Transverse colon (tissue), 4 donors: ENCODE data around the gene RHOA. TPM values are rescaled to one million over a fixed set of nuclear protein-coding genes. Genes with fewer than 3 reads are reported as not detected.
"Not testable (repeated sequence)": the region's sequence is repeated elsewhere in the genome, so short reads cannot be mapped to it uniquely, and the experiment has no call there.

Experiments used
- DNase-seq: peaks from one replicate; pipeline ENCODE4 v3.0.0-alpha.2; 2019
- H3K27ac ChIP-seq, 4 donors: fragments of 200-600 bp; sonication (generic); 2 replicates each; pipeline ENCODE4 v1.5.1; 2016 to 2018; ENCODE audit warnings: inconsistent platforms in 4 of 4
- H3K27me3 ChIP-seq: fragments of 200-600 bp; sonication (generic); 2 replicates; pipeline ENCODE4 v1.5.1; 2017; ENCODE audit warnings: inconsistent platforms
- H3K36me3 ChIP-seq, 4 donors: fragments of 200-600 bp; sonication (generic); 2 replicates each; pipeline ENCODE4 v1.5.1; 2017 to 2019; ENCODE audit warnings: inconsistent platforms in 4 of 4
- H3K4me1 ChIP-seq, 4 donors: fragments of 200-600 bp; sonication (generic); 2 replicates each; pipeline ENCODE4 v1.5.1; 2017 to 2020; ENCODE audit warnings: inconsistent platforms in 4 of 4
- H3K4me3 ChIP-seq, 4 donors: fragments of 200-600 bp; sonication (generic); 1 replicate in 1 of 4; 2 replicates in 3 of 4; pipeline versions ENCODE4 v1.5.1 to v1.6.1; 2017 to 2019; ENCODE audit warnings: inconsistent platforms in 4 of 4
- H3K9me3 ChIP-seq, 2 donors: fragments of 200-600 bp; sonication (generic); 2 replicates each; pipeline ENCODE4 v1.5.1; 2017 to 2019; ENCODE audit warnings: inconsistent platforms in 2 of 2
- CTCF ChIP-seq, 5 experiments: fragments of 200-600 bp in 3 of 5; fragments of 450-650 bp in 2 of 5; sonication (generic) in 3 of 5; IDR thresholded peaks; 1 replicate in 2 of 5; 2 replicates in 3 of 5; pipeline ENCODE4 v1.5.1; 2016 to 2017; ENCODE audit warnings: antibody characterized with exemption in 5 of 5, inconsistent platforms in 3 of 5, mild to moderate bottlenecking in 2 of 5, moderate library complexity in 1 of 5
- EP300 ChIP-seq: sonication (generic); formaldehyde crosslinking; IDR thresholded peaks from one replicate; pipeline ENCODE4 v1.6.1; 2017; ENCODE audit warnings: antibody characterized with exemption, low read depth
- POLR2A ChIP-seq: fragments of 450-650 bp; IDR thresholded peaks from one replicate; pipeline ENCODE4 v1.6.1; 2016; ENCODE audit warnings: antibody characterized with exemption, mild to moderate bottlenecking, moderate library complexity
- POLR2AphosphoS5 ChIP-seq, 3 donors: sonication (generic); formaldehyde crosslinking; IDR thresholded peaks; one replicate each; pipeline ENCODE4 v1.6.1; 2016; ENCODE audit warnings: antibody characterized with exemption in 3 of 3
- WGBS, 2 donors: methylation state at CpG; one replicate each; pipeline ENCODE4 v1.1.5; 2018; ENCODE audit warnings: low coverage in 1 of 2; 5-methylcytosine and 5-hydroxymethylcytosine counted together
- in situ Hi-C, 4 donors: fragments of 200-750 bp; cut with MboI; loops; one replicate each; pipeline versions ENCODE4 v1.15.0 to v1.15.1; 2017; ENCODE audit warnings: low sequenced_read_pairs in 3 of 4, low pct_ligation_motif_present in 1 of 4, low pct_unique_long_range_greater_than_20kb in 1 of 4
- intact Hi-C: fragments of 100-400 bp; cut with DNase I; formaldehyde crosslinking; loops from one replicate; pipeline ENCODE4 v1.15.1; 2023; ENCODE audit warnings: low total_unique reads
- total RNA-seq, 4 donors: library from RNA; depleted of rRNA; stranded (reverse); fragments of >200 nt; gene quantifications; one replicate each; pipeline ENCODE4 v1.1.0, GENCODE V29; 2016

Gene RHOA
- total RNA-seq, 4 donors from 2014 or later = 302 to 526 (median 401) TPM

DNA sequence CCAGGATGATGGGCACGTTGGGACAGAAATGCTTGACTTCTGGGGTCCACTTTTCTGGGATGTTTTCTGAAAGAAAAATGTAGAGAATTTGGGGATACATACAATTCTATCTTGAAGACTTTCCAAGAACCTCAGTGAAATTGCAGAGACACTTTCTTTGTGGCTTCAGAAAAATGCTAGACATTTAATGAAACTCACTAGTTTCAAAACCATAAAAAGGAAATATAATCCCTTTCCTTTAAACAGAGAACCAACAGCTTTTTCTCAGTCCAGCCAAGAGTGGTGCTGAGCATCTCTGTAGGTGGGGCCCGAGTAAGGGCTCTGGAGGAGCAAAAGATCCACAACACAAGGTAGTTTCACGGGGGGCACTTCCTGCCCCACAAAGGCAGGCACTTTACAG, 49.2 kb downstream of the RHOA start:
- in situ Hi-C loops = no loop called here
- H3K36me3 ChIP-seq = peaks cover 0 to 64% (median 23%) of the 10 kb centered on the region in 4 donors

GRCh38 chr3:49359623-49360022, 52.2 kb downstream of the RHOA start:
- Histone ChIP-seq H3K36me3 (peaks cover 0 to 47% (median 13%) of the 10 kb centered on the region in 4 donors), H3K27me3 (no peaks in the 10 kb centered on the region), H3K27ac (peak overlapping the region; percentile 90 to 98 (median 94)), H3K4me1 (peaks cover 13 to 41% (median 20%) of the 10 kb centered on the region in 4 donors), H3K4me3 (no peak overlapping the region), H3K9me3 (no peaks in the 10 kb centered on the region)
- 85 to 91% methylated on average over 2 of the region's 2 CpGs for WGBS, 2 donors
- in situ Hi-C loops (no loop called here), intact Hi-C loops (no loop called here)
- DNase-seq = no peak
- TF ChIP-seq POLR2A (no peak), CTCF (IDR thresholded peaks at IDR 0.05) (no peak), POLR2AphosphoS5 (IDR thresholded peaks at IDR 0.05) (no peak), EP300 (no peak)

More for the DNA sequence above, 49.2 kb downstream of the RHOA start:
- H3K9me3 ChIP-seq = no peaks in the 10 kb centered on the region
- peaks cover 8 to 15% (median 10%) of the 10 kb centered on the region in 4 donors for H3K4me1 ChIP-seq
- H3K27ac ChIP-seq = no peak overlapping the region
- WGBS, 2 donors = 77 to 80% methylated on average over 1 to 3 of the region's 3 CpGs
- intact Hi-C loops = no loop called here
- no peak overlapping the region for H3K4me3 ChIP-seq
- TF ChIP-seq EP300 (no peak), POLR2A (no peak), POLR2AphosphoS5 (IDR thresholded peaks at IDR 0.05) (no peak), CTCF (IDR thresholded peaks at IDR 0.05) (no peak)
- DNase-seq = no peak
- H3K27me3 ChIP-seq = no peaks in the 10 kb centered on the region

- Histone ChIP-seq H3K9me3 (no peaks in the 10 kb centered on the region), H3K36me3 (peaks cover 0 to 41% (median 10%) of the 10 kb centered on the region in 4 donors), H3K4me3 (peak overlapping the region in 3 of 4 donors; percentile 55 to 77 (median 59)), H3K27ac (peak overlapping the region; percentile 90 to 98 (median 94)), H3K4me1 (peaks cover 13 to 41% (median 20%) of the 10 kb centered on the region in 4 donors), H3K27me3 (no peaks in the 10 kb centered on the region)
- intact Hi-C loops = no loop called here
- in situ Hi-C loops = no loop called here
- TF ChIP-seq CTCF (IDR thresholded peaks at IDR 0.05) (no peak), EP300 (no peak), POLR2A (no peak), POLR2AphosphoS5 (IDR thresholded peaks at IDR 0.05) (no peak)
- no peak for DNase-seq
- 16% methylated on average over 3 of the region's 3 CpGs; no CpG with 5 or more reads in 1 of the 2 donors for WGBS, 2 donors
These were observed 52.9 kb downstream of the RHOA start for GRCh38 chr3:49358884-49359225.

GRCh38 chr3:49358217-49358883, 53.4 kb downstream of the RHOA start, which contains the start of gene GPX1:
GPX1 (minus strand) TSS chr3:49358353; CDS start chr3:49358278, 75 bp downstream.
- in situ Hi-C loops = no loop called here
- peak; percentile 97 to 98 (median 98) for TF ChIP-seq POLR2AphosphoS5 (IDR thresholded peaks at IDR 0.05)
- TF ChIP-seq EP300 = no peak
- peak in 2 of 5 experiments; percentile 10 to 15 for TF ChIP-seq CTCF (IDR thresholded peaks at IDR 0.05)
- peak; percentile 97 for TF ChIP-seq POLR2A
- intact Hi-C loops = no loop called here
- 1% methylated on average over 24 of the region's 46 CpGs; no CpG with 5 or more reads in 1 of the 2 donors for WGBS, 2 donors
- H3K4me1 ChIP-seq = peaks cover 13 to 41% (median 20%) of the 10 kb centered on the region in 4 donors
- no peaks in the 10 kb centered on the region for H3K27me3 ChIP-seq
- H3K36me3 ChIP-seq = peaks cover 0 to 36% (median 10%) of the 10 kb centered on the region in 4 donors
- no peaks in the 10 kb centered on the region for H3K9me3 ChIP-seq
- H3K27ac ChIP-seq = peak within 1 kb of the TSS; percentile 90 to 98 (median 94)
- peak within 1 kb of the TSS; percentile 55 to 84 (median 68) for H3K4me3 ChIP-seq
- DNase-seq = peak; percentile 97

- H3K27ac ChIP-seq = peak overlapping the region; percentile 90 to 98 (median 94)
- intact Hi-C loops, H3K27me3 ChIP-seq, in situ Hi-C loops, H3K9me3 ChIP-seq: not testable (repeated sequence)
- H3K4me3 ChIP-seq = peak overlapping the region; percentile 55 to 84 (median 68)
- 4% methylated on average over 40 of the region's 63 CpGs; no CpG with 5 or more reads in 1 of the 2 donors for WGBS, 2 donors
- H3K4me1 ChIP-seq = peaks cover 13 to 41% (median 20%) of the 10 kb centered on the region in 4 donors
- H3K36me3 ChIP-seq = peaks cover 0 to 31% (median 10%) of the 10 kb centered on the region in 4 donors
- DNase-seq = peak; percentile 58
These were observed 54.1 kb downstream of the RHOA start for GRCh38 chr3:49357443-49358216.

- Histone ChIP-seq H3K4me3 (peak overlapping the region; percentile 55 to 84 (median 68)), H3K27ac (peak overlapping the region; percentile 90 to 98 (median 94)), H3K4me1 (peaks cover 13 to 45% (median 21%) of the 10 kb centered on the region in 4 donors), H3K36me3 (peaks cover 0 to 25% (median 10%) of the 10 kb centered on the region in 4 donors)
- H3K9me3 ChIP-seq, intact Hi-C loops, in situ Hi-C loops, H3K27me3 ChIP-seq, DNase-seq: not testable (repeated sequence)
- 25% methylated on average over 10 of the region's 10 CpGs; no CpG with 5 or more reads in 1 of the 2 donors for WGBS, 2 donors
These were observed 54.7 kb downstream of the RHOA start for GRCh38 chr3:49357095-49357442.
